GM23338 (cell line): ENCODE data around the gene C2CD3. TPM values are rescaled to one million over a fixed set of nuclear protein-coding genes. Genes with fewer than 3 reads are reported as not detected.
A peak's percentile ranks its signal among the peaks of the same experiment; 100 is the strongest.

Experiments
- ATAC-seq: fragments of 200-7000 bp; cut with Tn5 transposase; 3 replicates; pipeline ENCODE4 v1.9.1; 2020
- DNase-seq: peaks from one replicate; pipeline ENCODE4 v3.0.0-alpha.2; 2015; ENCODE audit warnings: low spot score
- H2AFZ ChIP-seq: fragments of 200-600 bp; sonication (generic); 2 replicates; pipeline ENCODE4 v1.8.0; 2016; ENCODE audit warnings: antibody characterized with exemption, mild to moderate bottlenecking, moderate library complexity
- H3F3A ChIP-seq: fragments of 200-600 bp; sonication (generic); replicated peaks from 2 replicates; pipeline ENCODE4 v1.8.0; 2017; ENCODE audit warnings: antibody characterized with exemption, mixed run types, low read depth
- H3K27ac ChIP-seq: fragments of 200-600 bp; sonication (generic); 2 replicates; pipeline ENCODE4 v1.6.1; 2016; ENCODE audit warnings: low read depth
- H3K27me3 ChIP-seq: fragments of 200-600 bp; sonication (generic); 2 replicates; pipeline ENCODE4 v1.8.0; 2016; ENCODE audit warnings: mild to moderate bottlenecking, mixed run types, moderate library complexity; ENCODE audit not compliant: insufficient read depth
- H3K36me3 ChIP-seq: fragments of 200-600 bp; sonication (generic); 2 replicates; pipeline ENCODE4 v1.8.0; 2016; ENCODE audit warnings: mild to moderate bottlenecking; ENCODE audit not compliant: insufficient read depth
- H3K4me1 ChIP-seq: fragments of 200-600 bp; sonication (generic); 2 replicates; pipeline ENCODE4 v1.8.0; 2016; ENCODE audit warnings: mild to moderate bottlenecking, moderate library complexity; ENCODE audit not compliant: insufficient read depth
- H3K4me2 ChIP-seq: fragments of 200-600 bp; sonication (generic); 2 replicates; pipeline ENCODE4 v1.7.1; 2017; ENCODE audit warnings: mixed run types
- H3K4me3 ChIP-seq: fragments of 200-600 bp; sonication (generic); 2 replicates; pipeline ENCODE4 v1.6.1; 2016; ENCODE audit warnings: mixed run types
- H3K79me2 ChIP-seq: fragments of 200-600 bp; sonication (generic); replicated peaks from 2 replicates; pipeline ENCODE4 v1.8.0; 2017; ENCODE audit warnings: mild to moderate bottlenecking; ENCODE audit not compliant: insufficient read depth
- H3K9me2 ChIP-seq: fragments of 200-600 bp; sonication (generic); 2 replicates; pipeline ENCODE4 v1.8.0; 2017; ENCODE audit not compliant: insufficient read depth
- H4K20me1 ChIP-seq: fragments of 200-600 bp; sonication (generic); replicated peaks from 2 replicates; pipeline ENCODE4 v1.8.0; 2017; ENCODE audit warnings: mild to moderate bottlenecking; ENCODE audit not compliant: insufficient read depth
- H3K27ac Mint-ChIP-seq: 2 replicates; pipeline ENCODE4 v1.8.0; 2020; ENCODE audit warnings: inconsistent platforms, mild to moderate bottlenecking, moderate library complexity, mixed read lengths
- H3K27me3 Mint-ChIP-seq: 3 replicates; pipeline ENCODE4 v1.8.0; 2022; ENCODE audit warnings: low read depth, mild to moderate bottlenecking, moderate library complexity, mixed read lengths, inconsistent platforms; ENCODE audit not compliant: insufficient read depth, poor library complexity
- H3K36me3 Mint-ChIP-seq: 3 replicates; pipeline ENCODE4 v1.8.0; 2021; ENCODE audit warnings: low read depth, mild to moderate bottlenecking, inconsistent platforms, moderate library complexity, mixed read lengths
- H3K4me1 Mint-ChIP-seq: 3 replicates; pipeline ENCODE4 v1.8.0; 2020; ENCODE audit warnings: mild to moderate bottlenecking, inconsistent platforms, mixed read lengths
- H3K4me3 Mint-ChIP-seq: 3 replicates; pipeline ENCODE4 v1.8.0; 2021; ENCODE audit warnings: moderate library complexity, mild to moderate bottlenecking, inconsistent platforms, mixed read lengths
- H3K9me3 Mint-ChIP-seq: 3 replicates; pipeline ENCODE4 v1.8.0; 2020; ENCODE audit warnings: moderate library complexity, mild to moderate bottlenecking, inconsistent platforms, mixed read lengths
- CREB1 ChIP-seq: fragments of 250-450 bp; sonication (Bioruptor Pico); IDR thresholded peaks from 2 replicates; pipeline ENCODE4 v1.5.0; 2020; ENCODE audit warnings: low read depth, mild to moderate bottlenecking, moderate library complexity
- POLR2AphosphoS5 ChIP-seq: IDR thresholded peaks from 2 replicates; pipeline ENCODE4 v1.6.1; 2016; ENCODE audit warnings: antibody characterized with exemption, low read depth
- ZNF114 ChIP-seq: fragments of 250-450 bp; sonication (Bioruptor Pico); IDR thresholded peaks from 2 replicates; pipeline ENCODE4 v1.5.0; 2020; ENCODE audit warnings: mild to moderate bottlenecking, moderate library complexity
- ZNF331 ChIP-seq: fragments of 250-450 bp; sonication (Bioruptor Pico); IDR thresholded peaks from 2 replicates; pipeline ENCODE4 v1.5.0; 2020; ENCODE audit warnings: low read depth, mild to moderate bottlenecking, moderate library complexity
- polyA plus RNA-seq: library from polyadenylated mRNA; unstranded; fragments of >200 nt; fragmentation: Nextera tagmentation; extraction: Ambion mirVana; gene quantifications from 2 replicates; pipeline ENCODE4 v1.2.1, GENCODE V29; 2016
- total RNA-seq: library from RNA; depleted of rRNA; stranded (reverse); fragments of >200 nt; shearing (Covaris generic); gene quantifications from 2 replicates; pipeline ENCODE4 v1.2.3, GENCODE V29; 2014
- TF ChIP-seq, protein P1 (sequence below), 2 experiments: fragments of 200-600 bp in 1 of 2; sonication (generic) in 1 of 2; conservative IDR thresholded peaks; 2 replicates each; pipeline versions ENCODE4 v1.5.1 to v1.6.1; 2016 to 2017; ENCODE audit warnings: antibody characterized with exemption in 2 of 2, low read depth in 2 of 2, mild to moderate bottlenecking in 2 of 2, moderate library complexity in 1 of 2
- TF ChIP-seq, protein P2 (sequence below): fragments of 250-450 bp; sonication (Bioruptor Pico); IDR thresholded peaks from 2 replicates; pipeline ENCODE4 v1.5.0; 2020; ENCODE audit warnings: mild to moderate bottlenecking, moderate library complexity

Gene C2CD3
- total and polyA plus RNA-seq, 2 experiments from 2014 or later = 15.5 to 29.5 TPM

DNA sequence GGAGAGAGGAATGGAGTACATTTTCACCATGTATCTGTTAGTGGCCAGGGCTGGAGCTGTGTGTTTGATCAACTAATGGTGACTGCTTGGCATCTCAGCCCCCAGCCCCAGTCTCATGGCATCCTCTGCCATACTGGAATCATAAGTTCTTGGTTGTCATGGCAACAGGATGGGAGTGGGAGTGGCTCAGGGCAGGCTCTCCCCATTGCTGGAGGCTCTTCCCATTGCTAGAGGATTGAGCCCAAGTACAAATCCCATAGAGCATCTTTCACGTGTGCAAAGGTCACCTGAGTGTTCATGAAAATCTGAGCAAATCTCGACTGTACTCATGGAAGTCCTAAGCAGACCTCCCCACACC is 205.1 kb downstream of the C2CD3 start:
- peaks cover 9% of the 10 kb centered on the region for H3K4me1 Mint-ChIP-seq
- Histone ChIP-seq H4K20me1 (no peaks in the 10 kb centered on the region), H3K4me1 (peaks cover 4% of the 10 kb centered on the region; the same call in 1 of the 2 replicates), H2AFZ (no peak overlapping the region), H3K4me2 (no peak overlapping the region), H3F3A (0 out of 2 replicates have a peak, but pooled peaks cover 3% of the 10 kb centered on the region), H3K27ac (no peak overlapping the region), H3K4me3 (no peak overlapping the region), H3K27me3 (no peaks in the 10 kb centered on the region), H3K79me2 (no peaks in the 10 kb centered on the region), H3K36me3 (no peaks in the 10 kb centered on the region), H3K9me2 (no peaks in the 10 kb centered on the region)
- DNase-seq = no peak
- ATAC-seq = no peak
- no peaks in the 10 kb centered on the region for H3K36me3 Mint-ChIP-seq
- no peaks in the 10 kb centered on the region; the same call in 2 of the 3 replicates for H3K9me3 Mint-ChIP-seq
- no peak overlapping the region for H3K27ac Mint-ChIP-seq
- TF ChIP-seq POLR2AphosphoS5 = no peak
- TF ChIP-seq CREB1 = no peak
- no peak overlapping the region for H3K4me3 Mint-ChIP-seq
- H3K27me3 Mint-ChIP-seq = peaks cover 16% of the 10 kb centered on the region

DNA sequence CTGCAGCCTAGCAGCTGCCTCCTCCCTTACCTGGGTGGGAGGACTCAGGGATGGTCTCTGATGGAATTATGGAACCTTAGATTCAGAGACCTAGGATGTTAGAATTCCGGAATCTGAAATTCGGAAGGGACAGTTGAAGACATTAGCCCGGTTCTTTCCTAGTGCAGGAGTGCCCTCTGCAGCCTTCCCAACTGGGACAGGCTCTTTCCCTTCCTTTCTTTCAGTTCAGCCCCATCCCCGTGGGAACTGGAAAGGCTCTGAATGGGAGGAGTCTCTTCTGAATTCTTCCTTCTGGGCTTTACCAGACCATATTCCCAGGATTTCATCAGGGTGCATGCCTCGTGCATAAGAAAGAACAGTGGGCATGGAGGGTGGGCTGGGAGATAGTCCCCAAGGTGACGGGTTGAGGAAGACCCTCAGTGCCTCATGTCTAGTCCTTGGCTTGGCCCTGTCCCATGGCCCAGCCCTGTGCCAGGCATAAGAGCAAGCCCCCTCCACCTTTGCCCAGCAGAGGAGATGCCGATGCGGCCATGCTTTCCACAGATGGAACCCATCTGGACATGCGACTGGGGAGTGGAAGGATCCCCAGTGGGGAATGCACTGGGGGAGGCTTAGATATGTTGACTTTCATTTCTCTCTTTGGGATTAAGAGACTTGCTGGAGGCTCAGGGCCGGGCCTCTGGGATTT is 205.6 kb downstream of the C2CD3 start:
- H2AFZ ChIP-seq = peak overlapping the region; percentile 69; the same call in 1 of the 2 replicates
- Mint-ChIP-seq H3K4me1 (peaks cover 9% of the 10 kb centered on the region), H3K27me3 (peaks cover 16% of the 10 kb centered on the region), H3K4me3 (peak overlapping the region; percentile 74), H3K36me3 (no peaks in the 10 kb centered on the region), H3K27ac (no peak overlapping the region), H3K9me3 (no peaks in the 10 kb centered on the region; the same call in 2 of the 3 replicates)
- H4K20me1 ChIP-seq = no peaks in the 10 kb centered on the region
- ATAC-seq (peak; percentile 37), DNase-seq (peak; percentile 47)
- TF ChIP-seq ZNF331 (CRISPR knock-in tag) = no peak
- TF ChIP-seq, protein P1, sequence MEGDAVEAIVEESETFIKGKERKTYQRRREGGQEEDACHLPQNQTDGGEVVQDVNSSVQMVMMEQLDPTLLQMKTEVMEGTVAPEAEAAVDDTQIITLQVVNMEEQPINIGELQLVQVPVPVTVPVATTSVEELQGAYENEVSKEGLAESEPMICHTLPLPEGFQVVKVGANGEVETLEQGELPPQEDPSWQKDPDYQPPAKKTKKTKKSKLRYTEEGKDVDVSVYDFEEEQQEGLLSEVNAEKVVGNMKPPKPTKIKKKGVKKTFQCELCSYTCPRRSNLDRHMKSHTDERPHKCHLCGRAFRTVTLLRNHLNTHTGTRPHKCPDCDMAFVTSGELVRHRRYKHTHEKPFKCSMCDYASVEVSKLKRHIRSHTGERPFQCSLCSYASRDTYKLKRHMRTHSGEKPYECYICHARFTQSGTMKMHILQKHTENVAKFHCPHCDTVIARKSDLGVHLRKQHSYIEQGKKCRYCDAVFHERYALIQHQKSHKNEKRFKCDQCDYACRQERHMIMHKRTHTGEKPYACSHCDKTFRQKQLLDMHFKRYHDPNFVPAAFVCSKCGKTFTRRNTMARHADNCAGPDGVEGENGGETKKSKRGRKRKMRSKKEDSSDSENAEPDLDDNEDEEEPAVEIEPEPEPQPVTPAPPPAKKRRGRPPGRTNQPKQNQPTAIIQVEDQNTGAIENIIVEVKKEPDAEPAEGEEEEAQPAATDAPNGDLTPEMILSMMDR (conservative IDR thresholded peaks at IDR 0.05; ENCODE audit: low read depth in 2 of 2) = peak in 1 of 2 experiments; percentile 44; a peak in 2 of 4 replicates
- H3K79me2 ChIP-seq = no peaks in the 10 kb centered on the region
- no peaks in the 10 kb centered on the region for H3K27me3 ChIP-seq
- peaks cover 4% of the 10 kb centered on the region; the same call in 1 of the 2 replicates for H3K4me1 ChIP-seq
- H3K4me3 ChIP-seq = peak overlapping the region; percentile 44
- peak overlapping the region; percentile 75 for H3K4me2 ChIP-seq
- no peaks in the 10 kb centered on the region for H3K9me2 ChIP-seq
- H3F3A ChIP-seq = 0 out of 2 replicates have a peak, but pooled peaks cover 3% of the 10 kb centered on the region
- no peaks in the 10 kb centered on the region for H3K36me3 ChIP-seq
- H3K27ac ChIP-seq = no peak overlapping the region

DNA sequence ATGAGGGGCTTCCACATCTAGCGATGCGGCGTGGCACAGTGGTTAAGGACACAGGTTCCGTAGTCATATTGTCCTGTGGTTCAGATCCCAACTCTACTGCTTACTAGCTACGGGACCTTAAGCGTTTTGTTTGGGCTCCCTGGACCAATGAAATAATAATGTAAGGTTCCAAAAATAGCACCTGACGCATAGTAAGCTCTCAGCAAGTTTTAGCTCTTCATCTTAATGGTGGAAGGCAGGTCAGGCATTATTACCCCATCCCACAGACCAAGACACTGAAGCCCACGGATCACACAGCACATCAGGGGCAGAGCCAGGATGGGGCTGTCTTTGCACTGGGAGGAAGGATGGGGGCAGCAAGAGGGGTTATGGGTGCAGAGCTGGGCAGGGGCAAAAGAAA is 206.9 kb downstream of the C2CD3 start:
- Histone ChIP-seq H3K36me3 (no peaks in the 10 kb centered on the region), H3K4me3 (no peak overlapping the region), H3K9me2 (no peaks in the 10 kb centered on the region), H2AFZ (peak overlapping the region; percentile 90; the same call in 1 of the 2 replicates), H3K4me2 (no peak overlapping the region), H3F3A (0 out of 2 replicates have a peak, but pooled peaks cover 3% of the 10 kb centered on the region), H3K27ac (no peak overlapping the region), H3K4me1 (peaks cover 4% of the 10 kb centered on the region; the same call in 1 of the 2 replicates), H3K27me3 (no peaks in the 10 kb centered on the region), H3K79me2 (no peaks in the 10 kb centered on the region), H4K20me1 (no peaks in the 10 kb centered on the region)
- Mint-ChIP-seq H3K36me3 (no peaks in the 10 kb centered on the region), H3K4me3 (no peak overlapping the region), H3K27ac (no peak overlapping the region), H3K9me3 (no peaks in the 10 kb centered on the region; the same call in 2 of the 3 replicates), H3K27me3 (peaks cover 14% of the 10 kb centered on the region), H3K4me1 (peaks cover 9% of the 10 kb centered on the region)
- DNase-seq (no peak), ATAC-seq (peak; percentile 32)
- TF ChIP-seq, protein P2, sequence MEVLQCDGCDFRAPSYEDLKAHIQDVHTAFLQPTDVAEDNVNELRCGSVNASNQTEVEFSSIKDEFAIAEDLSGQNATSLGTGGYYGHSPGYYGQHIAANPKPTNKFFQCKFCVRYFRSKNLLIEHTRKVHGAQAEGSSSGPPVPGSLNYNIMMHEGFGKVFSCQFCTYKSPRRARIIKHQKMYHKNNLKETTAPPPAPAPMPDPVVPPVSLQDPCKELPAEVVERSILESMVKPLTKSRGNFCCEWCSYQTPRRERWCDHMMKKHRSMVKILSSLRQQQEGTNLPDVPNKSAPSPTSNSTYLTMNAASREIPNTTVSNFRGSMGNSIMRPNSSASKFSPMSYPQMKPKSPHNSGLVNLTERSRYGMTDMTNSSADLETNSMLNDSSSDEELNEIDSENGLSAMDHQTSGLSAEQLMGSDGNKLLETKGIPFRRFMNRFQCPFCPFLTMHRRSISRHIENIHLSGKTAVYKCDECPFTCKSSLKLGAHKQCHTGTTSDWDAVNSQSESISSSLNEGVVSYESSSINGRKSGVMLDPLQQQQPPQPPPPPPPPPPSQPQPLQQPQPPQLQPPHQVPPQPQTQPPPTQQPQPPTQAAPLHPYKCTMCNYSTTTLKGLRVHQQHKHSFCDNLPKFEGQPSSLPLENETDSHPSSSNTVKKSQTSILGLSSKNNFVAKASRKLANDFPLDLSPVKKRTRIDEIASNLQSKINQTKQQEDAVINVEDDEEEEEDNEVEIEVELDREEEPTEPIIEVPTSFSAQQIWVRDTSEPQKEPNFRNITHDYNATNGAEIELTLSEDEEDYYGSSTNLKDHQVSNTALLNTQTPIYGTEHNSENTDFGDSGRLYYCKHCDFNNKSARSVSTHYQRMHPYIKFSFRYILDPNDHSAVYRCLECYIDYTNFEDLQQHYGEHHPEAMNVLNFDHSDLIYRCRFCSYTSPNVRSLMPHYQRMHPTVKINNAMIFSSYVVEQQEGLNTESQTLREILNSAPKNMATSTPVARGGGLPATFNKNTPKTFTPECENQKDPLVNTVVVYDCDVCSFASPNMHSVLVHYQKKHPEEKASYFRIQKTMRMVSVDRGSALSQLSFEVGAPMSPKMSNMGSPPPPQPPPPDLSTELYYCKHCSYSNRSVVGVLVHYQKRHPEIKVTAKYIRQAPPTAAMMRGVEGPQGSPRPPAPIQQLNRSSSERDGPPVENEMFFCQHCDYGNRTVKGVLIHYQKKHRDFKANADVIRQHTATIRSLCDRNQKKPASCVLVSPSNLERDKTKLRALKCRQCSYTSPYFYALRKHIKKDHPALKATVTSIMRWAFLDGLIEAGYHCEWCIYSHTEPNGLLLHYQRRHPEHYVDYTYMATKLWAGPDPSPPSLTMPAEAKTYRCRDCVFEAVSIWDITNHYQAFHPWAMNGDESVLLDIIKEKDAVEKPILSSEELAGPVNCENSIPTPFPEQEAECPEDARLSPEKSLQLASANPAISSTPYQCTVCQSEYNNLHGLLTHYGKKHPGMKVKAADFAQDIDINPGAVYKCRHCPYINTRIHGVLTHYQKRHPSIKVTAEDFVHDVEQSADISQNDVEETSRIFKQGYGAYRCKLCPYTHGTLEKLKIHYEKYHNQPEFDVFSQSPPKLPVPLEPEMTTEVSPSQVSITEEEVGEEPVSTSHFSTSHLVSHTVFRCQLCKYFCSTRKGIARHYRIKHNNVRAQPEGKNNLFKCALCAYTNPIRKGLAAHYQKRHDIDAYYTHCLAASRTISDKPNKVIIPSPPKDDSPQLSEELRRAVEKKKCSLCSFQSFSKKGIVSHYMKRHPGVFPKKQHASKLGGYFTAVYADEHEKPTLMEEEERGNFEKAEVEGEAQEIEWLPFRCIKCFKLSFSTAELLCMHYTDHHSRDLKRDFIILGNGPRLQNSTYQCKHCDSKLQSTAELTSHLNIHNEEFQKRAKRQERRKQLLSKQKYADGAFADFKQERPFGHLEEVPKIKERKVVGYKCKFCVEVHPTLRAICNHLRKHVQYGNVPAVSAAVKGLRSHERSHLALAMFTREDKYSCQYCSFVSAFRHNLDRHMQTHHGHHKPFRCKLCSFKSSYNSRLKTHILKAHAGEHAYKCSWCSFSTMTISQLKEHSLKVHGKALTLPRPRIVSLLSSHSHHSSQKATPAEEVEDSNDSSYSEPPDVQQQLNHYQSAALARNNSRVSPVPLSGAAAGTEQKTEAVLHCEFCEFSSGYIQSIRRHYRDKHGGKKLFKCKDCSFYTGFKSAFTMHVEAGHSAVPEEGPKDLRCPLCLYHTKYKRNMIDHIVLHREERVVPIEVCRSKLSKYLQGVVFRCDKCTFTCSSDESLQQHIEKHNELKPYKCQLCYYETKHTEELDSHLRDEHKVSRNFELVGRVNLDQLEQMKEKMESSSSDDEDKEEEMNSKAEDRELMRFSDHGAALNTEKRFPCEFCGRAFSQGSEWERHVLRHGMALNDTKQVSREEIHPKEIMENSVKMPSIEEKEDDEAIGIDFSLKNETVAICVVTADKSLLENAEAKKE = no peak
- TF ChIP-seq ZNF331 (CRISPR knock-in tag) (no peak), ZNF114 (no peak)
